Activated CD4-positive, alpha-beta memory T cell treated with anti-CD3 and anti-CD28 coated beads for 36 hours (primary cell): ENCODE measurements around the gene RNPEPL1. TPM values are rescaled to one million over a fixed set of nuclear protein-coding genes. Genes with fewer than 3 reads are reported as not detected.

Source experiments
- CTCF ChIA-PET: fragments of 350-600 bp; sonication (Branson Sonifier 250); formaldehyde crosslinking; loops from one replicate; lab custom pipeline; 2021; ENCODE audit warnings: antibody characterized with exemption, inconsistent platforms; lab: Charles Lee
- POLR2A ChIA-PET: fragments of 350-600 bp; sonication (Branson Sonifier 250); formaldehyde crosslinking; loops from one replicate; lab custom pipeline; 2021; ENCODE audit warnings: antibody characterized with exemption; lab: Charles Lee
- DNase-seq: peaks from one replicate; pipeline ENCODE4 v3.0.0-alpha.2; 2020
- H3K27ac Mint-ChIP-seq: one replicate; pipeline ENCODE4 v1.8.0; 2021; ENCODE audit warnings: mixed read lengths
- H3K27me3 Mint-ChIP-seq: one replicate; pipeline ENCODE4 v1.8.0; 2021; ENCODE audit warnings: mixed read lengths
- H3K36me3 Mint-ChIP-seq: one replicate; pipeline ENCODE4 v1.8.0; 2021; ENCODE audit warnings: mixed read lengths
- H3K4me1 Mint-ChIP-seq: one replicate; pipeline ENCODE4 v1.8.0; 2021; ENCODE audit warnings: low read depth, mixed read lengths
- H3K4me3 Mint-ChIP-seq: one replicate; pipeline ENCODE4 v1.8.0; 2021; ENCODE audit warnings: mild to moderate bottlenecking, mixed read lengths
- H3K9me3 Mint-ChIP-seq: one replicate; pipeline ENCODE4 v1.8.0; 2021; ENCODE audit warnings: mixed read lengths
- intact Hi-C: fragments of 100-400 bp; cut with micrococcal nuclease; formaldehyde crosslinking; loops from one replicate; pipeline ENCODE4 v1.15.1; 2023
- total RNA-seq, 2 experiments: library from RNA; stranded (reverse); gene quantifications; one replicate each; pipeline ENCODE4 v1.2.3, GENCODE V29; 2021

The RNPEPL1 gene
- total RNA-seq, 2 experiments from 2014 or later, result 55.2 to 56.0 TPM

DNA sequence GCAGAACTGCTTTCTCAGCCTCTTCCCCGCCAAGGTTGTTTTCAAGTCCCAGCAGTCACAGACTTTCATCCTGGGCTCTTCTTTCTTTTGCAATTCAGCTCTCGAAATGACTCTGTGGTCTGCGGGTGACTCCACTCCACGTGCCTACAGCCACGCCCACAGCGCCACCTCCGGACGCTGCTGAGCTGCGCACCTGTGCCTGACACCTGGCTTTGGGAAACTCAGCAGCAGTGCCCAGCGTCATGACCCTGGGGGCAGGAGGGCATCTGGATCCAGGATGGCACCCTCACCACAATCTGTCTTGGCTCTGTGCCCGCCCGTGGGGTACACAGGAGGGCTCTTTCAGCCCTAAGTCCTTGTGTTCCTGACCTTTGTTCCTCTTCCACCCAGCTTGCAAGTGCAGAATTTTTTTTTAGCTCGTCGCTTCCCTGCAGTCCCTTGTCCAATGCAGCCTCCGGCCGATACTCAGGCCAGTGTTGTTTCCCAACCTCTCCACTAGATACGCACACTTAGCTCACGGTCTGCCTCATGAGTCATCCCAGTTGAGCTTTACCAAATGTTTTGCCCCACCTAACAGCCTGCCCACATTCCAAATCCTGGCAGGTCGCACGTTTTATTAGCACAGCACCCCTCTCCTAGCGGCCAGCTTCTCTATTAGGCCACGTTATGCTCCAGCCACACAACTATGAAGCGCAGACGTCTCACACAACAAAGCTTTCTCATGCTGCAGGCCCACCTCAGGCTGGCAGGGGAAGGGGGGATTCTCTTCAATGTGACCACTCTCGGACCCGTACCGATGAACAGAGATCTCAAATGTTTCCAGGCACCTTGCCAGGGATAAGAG, 11.7 kb downstream of the RNPEPL1 start:
- Mint-ChIP-seq H3K27me3 (no peaks in the 10 kb centered on the region), H3K36me3 (peaks cover 13% of the 10 kb centered on the region), H3K4me3 (no peak overlapping the region), H3K9me3 (no peaks in the 10 kb centered on the region), H3K4me1 (peaks cover 39% of the 10 kb centered on the region), H3K27ac (peak overlapping the region; percentile 90)
- DNase-seq, result peak; percentile 91
- CTCF ChIA-PET, result interaction anchor here (0.8 to 3.4 kb wide), 12 partner anchors 8 to 763 kb away, joined by 3 to 58 read pairs (median 9); partner anchors contain the start of genes ANKMY1 and DUSP28
- POLR2A ChIA-PET, result interaction anchor here (1.1 to 1.6 kb wide), 6 partner anchors 9 to 26 kb away, joined by 4 to 26 read pairs (median 6); partner anchors contain the start of genes ANKMY1 and RNPEPL1
- intact Hi-C loops, result loop anchor here (1.0 kb wide), 3 partner anchors 11 to 19 kb away; no protein-coding TSS in a partner anchor

DNA sequence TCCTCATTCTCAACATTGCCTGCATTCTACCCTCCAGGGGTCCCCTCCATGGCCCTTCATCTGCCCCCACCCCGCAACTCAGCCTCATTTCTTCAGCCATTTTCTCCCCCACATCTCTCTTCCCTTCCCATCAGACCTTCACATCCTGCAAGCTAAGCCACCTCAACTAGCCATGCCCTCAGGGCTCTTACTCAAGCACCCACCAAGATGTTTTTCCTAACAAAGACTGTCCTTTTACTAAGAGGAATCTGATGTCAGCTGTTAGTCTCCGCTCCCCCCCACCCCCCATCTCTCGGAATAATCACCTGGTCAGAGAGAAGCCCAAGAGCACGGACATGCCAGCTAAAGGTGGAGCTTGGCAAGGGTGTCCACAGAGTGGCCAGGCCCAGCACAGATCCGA, 13.5 kb downstream of the RNPEPL1 start:
- Mint-ChIP-seq H3K4me3 (no peak overlapping the region), H3K27me3 (no peaks in the 10 kb centered on the region), H3K36me3 (peaks cover 15% of the 10 kb centered on the region), H3K27ac (no peak overlapping the region), H3K4me1 (peaks cover 41% of the 10 kb centered on the region), H3K9me3 (no peaks in the 10 kb centered on the region)
- CTCF ChIA-PET, result interaction anchor here (1.7 kb wide), 1 partner anchor 21 kb away, joined by 4 read pairs; no protein-coding TSS in a partner anchor
- POLR2A ChIA-PET, result no interaction called here
- no peak for DNase-seq
- intact Hi-C loops, result no loop called here

DNA sequence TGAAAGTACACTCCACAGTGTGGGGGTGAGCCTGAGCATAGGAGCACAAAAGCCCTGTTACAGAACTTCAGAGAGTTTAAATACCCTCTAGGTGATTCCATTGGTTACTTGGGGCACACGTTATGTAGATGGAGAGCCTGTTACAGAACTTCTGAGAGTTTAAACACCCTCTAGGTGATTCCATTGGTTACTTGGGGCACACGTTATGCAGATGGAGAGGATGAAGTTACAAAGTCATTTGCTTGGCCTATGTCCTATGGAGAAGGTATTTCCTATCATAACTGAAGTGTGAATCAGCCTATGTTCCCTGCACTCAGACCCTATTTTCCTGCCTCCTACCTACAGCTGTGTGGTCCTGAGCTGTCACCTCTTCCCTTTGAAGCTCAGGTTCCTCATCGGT, 14.5 kb downstream of the RNPEPL1 start:
- Mint-ChIP-seq H3K9me3 (no peaks in the 10 kb centered on the region), H3K36me3 (peaks cover 14% of the 10 kb centered on the region), H3K27ac (no peak overlapping the region), H3K27me3 (no peaks in the 10 kb centered on the region), H3K4me1 (peaks cover 48% of the 10 kb centered on the region), H3K4me3 (no peak overlapping the region)
- intact Hi-C loops, result no loop called here
- no peak for DNase-seq
- ChIA-PET CTCF (interaction anchor here (1.7 kb wide), 1 partner anchor 22 kb away, joined by 4 read pairs; no protein-coding TSS in a partner anchor), POLR2A (no interaction called here)

DNA sequence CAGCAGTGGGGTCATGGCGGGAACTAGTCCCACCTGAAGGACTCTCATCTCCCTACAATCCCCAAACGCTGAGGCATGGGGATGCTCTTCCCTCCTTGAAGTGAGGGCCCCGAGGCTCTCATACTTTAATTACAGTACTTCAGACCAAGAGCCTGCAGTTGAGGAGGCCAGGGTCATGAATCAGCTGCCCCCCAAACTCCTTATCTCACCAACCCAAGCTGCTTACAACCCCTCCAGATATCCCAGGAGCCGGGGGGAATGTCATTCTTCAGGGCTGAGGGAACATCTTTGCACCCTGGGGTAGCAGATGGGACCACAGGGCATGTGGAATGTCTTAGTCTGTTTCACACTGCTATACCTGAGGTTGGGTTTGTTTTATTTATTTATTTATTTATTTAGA, 15.5 kb downstream of the RNPEPL1 start:
- POLR2A ChIA-PET, result no interaction called here
- peaks cover 54% of the 10 kb centered on the region for H3K4me1 Mint-ChIP-seq

DNA sequence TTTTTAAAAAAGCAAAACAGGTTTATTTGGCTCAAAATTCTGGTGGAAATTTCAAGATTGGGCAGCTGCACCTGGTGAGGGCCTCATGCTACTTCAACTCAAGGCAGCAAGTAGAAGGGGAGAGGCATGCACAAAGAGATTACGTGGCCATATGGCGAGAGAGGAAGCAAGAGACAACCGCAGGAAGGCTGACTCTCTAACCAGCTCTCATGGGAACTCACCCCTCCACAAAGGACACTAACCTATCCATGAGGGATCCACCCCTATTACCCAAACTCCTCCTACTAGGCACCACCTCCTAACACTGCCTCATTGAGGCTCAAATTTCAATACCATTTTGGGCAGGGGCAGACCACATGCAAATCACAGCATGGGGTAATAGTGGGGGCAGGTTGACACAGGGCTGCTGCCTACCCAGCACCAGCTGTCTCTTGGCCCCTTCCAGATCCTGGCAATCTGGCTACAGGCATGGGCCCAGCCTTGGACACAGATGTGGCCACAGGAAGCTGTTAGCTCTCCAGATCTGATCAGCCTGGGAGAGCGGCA, 16.3 kb downstream of the RNPEPL1 start:
- H3K4me3 Mint-ChIP-seq, result peak overlapping the region; percentile 98
- ChIA-PET CTCF (interaction anchor here (0.6 to 5.8 kb wide), 3 partner anchors 19 to 70 kb away, joined by 3 to 89 read pairs (median 4); no protein-coding TSS in a partner anchor), POLR2A (interaction anchor here (1.0 to 4.1 kb wide), 3 partner anchors 11 to 23 kb away, joined by 3 to 34 read pairs (median 4); partner anchors contain the start of gene DUSP28)
- peak overlapping the region; percentile 28 for H3K27ac Mint-ChIP-seq
- intact Hi-C loops, result loop anchor here (5.0 kb wide), 1 partner anchor 43 kb away; the partner anchor contains the start of gene GPR35
- peaks cover 50% of the 10 kb centered on the region for H3K4me1 Mint-ChIP-seq
- no peak for DNase-seq
- peaks cover 13% of the 10 kb centered on the region for H3K36me3 Mint-ChIP-seq
- H3K9me3 Mint-ChIP-seq, result no peaks in the 10 kb centered on the region
- H3K27me3 Mint-ChIP-seq, result no peaks in the 10 kb centered on the region

More for the DNA sequence above, 15.5 kb downstream of the RNPEPL1 start:
- Mint-ChIP-seq H3K27me3 (no peaks in the 10 kb centered on the region), H3K9me3 (no peaks in the 10 kb centered on the region), H3K4me3 (no peak overlapping the region), H3K36me3 (peaks cover 14% of the 10 kb centered on the region), H3K27ac (no peak overlapping the region)
- intact Hi-C loops, result no loop called here
- DNase-seq, result no peak
- CTCF ChIA-PET, result interaction anchor here (5.8 kb wide), 1 partner anchor 18 kb away, joined by 89 read pairs; no protein-coding TSS in a partner anchor

DNA sequence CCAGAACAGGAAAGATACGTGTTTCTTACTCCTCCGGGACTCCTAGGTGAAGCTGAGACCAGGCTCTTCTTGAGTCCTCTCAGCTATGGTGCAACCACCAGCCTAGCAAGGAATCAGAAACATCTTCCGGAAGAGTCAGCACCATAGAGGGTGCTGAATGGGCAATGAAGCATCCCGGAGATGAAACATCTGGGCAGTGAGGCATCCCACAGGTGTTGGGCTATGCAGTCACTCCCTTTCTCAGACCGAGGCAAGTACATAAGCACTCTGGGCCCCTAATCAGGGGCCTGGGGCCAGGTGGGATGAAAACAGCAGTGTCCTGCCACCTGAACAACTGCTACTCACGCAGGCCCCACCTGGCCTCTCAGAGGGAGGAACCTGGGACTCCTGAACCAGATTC, 16.8 kb downstream of the RNPEPL1 start:
- H3K27ac Mint-ChIP-seq, result peak overlapping the region; percentile 28
- no peak for DNase-seq
- H3K4me1 Mint-ChIP-seq, result peaks cover 45% of the 10 kb centered on the region
- H3K36me3 Mint-ChIP-seq, result peaks cover 8% of the 10 kb centered on the region
- intact Hi-C loops, result loop anchor here (5.0 kb wide), 1 partner anchor 42 kb away; the partner anchor contains the start of gene GPR35
- ChIA-PET POLR2A (interaction anchor here (1.0 to 4.1 kb wide), 6 partner anchors 12 to 36 kb away, joined by 3 to 57 read pairs (median 12); partner anchors contain the start of genes DUSP28 and RNPEPL1), CTCF (interaction anchor here (0.6 to 5.8 kb wide), 3 partner anchors 20 to 71 kb away, joined by 3 to 89 read pairs (median 4); no protein-coding TSS in a partner anchor)
- H3K9me3 Mint-ChIP-seq, result no peaks in the 10 kb centered on the region
- H3K27me3 Mint-ChIP-seq, result no peaks in the 10 kb centered on the region
- peak overlapping the region; percentile 98 for H3K4me3 Mint-ChIP-seq

DNA sequence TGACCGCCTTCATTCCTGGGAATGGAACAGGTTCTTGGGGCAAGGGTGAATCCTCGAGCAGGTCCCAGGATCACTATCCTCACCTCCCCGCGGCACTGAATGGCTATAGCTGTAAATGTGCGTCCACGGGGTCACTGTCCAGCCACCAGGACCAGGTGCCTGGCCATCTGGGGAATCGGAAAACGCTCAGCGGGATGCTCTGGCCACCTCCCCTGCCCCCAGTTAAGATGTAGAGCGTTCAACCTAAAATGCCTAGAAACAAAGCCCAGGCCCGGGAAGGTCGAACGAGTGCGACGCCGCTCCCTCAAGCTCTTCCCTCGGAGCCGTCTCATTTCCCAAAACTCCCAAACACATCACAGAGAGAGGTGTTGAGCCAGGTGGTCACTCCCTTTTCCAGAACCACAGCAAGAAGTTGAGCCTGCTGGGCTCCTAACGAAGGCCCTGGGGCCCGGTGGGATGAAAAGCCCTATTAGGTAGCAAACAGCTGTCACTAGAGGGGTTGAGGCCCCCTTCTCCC, 17.5 kb downstream of the RNPEPL1 start:
- Mint-ChIP-seq H3K36me3 (peaks cover 6% of the 10 kb centered on the region), H3K9me3 (no peaks in the 10 kb centered on the region), H3K27ac (peak overlapping the region; percentile 86), H3K4me1 (peaks cover 39% of the 10 kb centered on the region), H3K4me3 (peak overlapping the region; percentile 98), H3K27me3 (no peaks in the 10 kb centered on the region)
- POLR2A ChIA-PET, result interaction anchor here (1.2 to 4.1 kb wide), 7 partner anchors 8 to 72 kb away, joined by 5 to 57 read pairs (median 10); partner anchors contain the start of genes DUSP28, GPR35 and RNPEPL1
- CTCF ChIA-PET, result interaction anchor here (0.9 to 5.8 kb wide), 6 partner anchors 17 to 72 kb away, joined by 3 to 89 read pairs (median 15); partner anchors contain the start of gene RNPEPL1
- no peak for DNase-seq
- intact Hi-C loops, result loop anchor here (1.0 to 5.0 kb wide), 4 partner anchors 20 to 71 kb away; partner anchors contain the start of gene GPR35

DNA sequence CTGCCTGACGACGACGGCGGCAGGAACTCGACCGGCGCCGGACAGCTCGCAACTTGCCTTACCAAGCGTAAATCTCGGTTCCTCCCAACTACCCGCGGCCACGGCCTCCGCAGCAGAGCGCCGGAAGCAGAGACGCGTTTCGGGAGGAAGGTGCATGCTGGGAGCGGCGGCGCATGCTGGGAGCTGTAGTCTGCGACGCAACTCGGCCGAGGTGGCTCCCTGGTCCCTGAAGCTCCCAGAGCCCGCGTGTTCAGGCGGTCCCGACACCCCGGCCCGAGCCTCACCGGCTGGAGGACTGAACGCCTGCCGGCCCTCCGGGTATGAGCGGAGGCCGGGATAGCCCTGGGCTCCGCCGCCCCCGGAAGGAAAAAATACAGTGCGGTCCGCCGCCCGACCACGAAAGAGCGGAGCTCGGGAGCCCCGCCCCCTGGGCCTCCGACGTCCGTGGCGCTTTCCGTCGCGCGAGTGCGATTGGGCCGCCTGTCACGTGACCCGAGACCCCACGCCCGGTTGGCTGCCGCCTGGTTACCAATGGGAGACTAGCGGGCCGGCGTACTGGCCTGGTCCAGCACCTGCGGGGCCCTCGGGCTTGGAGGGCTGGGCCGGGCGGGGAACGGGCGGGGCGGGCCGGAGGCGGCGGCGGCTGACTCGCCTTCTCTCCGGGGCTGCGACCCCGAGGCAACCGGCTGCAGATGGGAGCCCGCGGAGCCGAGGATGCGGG, 18.1 kb downstream of the RNPEPL1 start, which contains the start of gene CAPN10:
Gene CAPN10 (plus strand): TSS at position 537 of the 721 bp plus-strand sequence. CDS start 178 bp downstream, at position 715.
- peaks cover 4% of the 10 kb centered on the region for H3K36me3 Mint-ChIP-seq
- CTCF ChIA-PET, result interaction anchor here (0.6 to 5.8 kb wide), 8 partner anchors 17 to 248 kb away, joined by 3 to 89 read pairs (median 10); partner anchors contain the start of gene RNPEPL1

DNA sequence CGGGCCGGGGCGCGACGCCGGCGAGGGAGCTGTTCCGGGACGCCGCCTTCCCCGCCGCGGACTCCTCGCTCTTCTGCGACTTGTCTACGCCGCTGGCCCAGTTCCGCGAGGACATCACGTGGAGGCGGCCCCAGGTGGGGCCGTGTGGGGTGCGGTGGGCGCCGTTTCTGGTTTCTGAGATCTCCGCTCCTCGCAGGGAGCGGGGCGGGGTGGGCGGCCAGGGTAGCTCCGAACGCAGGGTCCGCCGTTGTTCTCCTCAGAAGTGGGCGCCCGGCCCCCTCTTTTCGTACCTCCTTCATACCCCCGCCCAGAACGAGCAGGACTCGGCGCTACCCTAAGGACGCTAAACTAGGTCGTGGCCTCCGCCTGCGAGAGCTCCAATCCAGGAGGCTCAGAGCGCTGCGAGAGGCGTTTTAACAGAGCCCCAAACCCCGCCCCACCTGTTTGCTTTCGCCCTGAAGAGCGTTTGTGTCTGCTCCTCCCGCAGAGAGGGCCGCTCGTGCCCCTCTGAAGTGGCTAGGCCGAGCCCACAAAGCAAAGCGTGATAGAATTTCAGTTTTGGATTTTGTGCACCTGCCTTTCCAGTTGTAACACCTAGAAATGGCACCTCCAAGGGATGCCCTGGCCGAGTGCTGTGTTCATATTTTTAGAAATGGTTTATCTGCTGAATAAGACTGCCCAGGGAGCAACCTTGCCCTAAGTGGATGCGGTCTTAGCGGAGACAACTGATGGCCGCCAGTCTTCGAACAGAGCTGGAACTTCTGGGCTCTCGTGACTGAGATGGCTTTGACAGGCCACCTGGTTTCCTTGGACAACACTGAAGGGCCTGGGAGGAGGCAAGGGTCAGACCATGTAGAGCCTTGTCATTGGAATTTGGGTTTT, 18.9 kb downstream of the RNPEPL1 start:
- peak overlapping the region; percentile 75 for H3K27ac Mint-ChIP-seq
- H3K27me3 Mint-ChIP-seq, result no peaks in the 10 kb centered on the region
- H3K36me3 Mint-ChIP-seq, result peaks cover 3% of the 10 kb centered on the region
- DNase-seq, result peak; percentile 71
- CTCF ChIA-PET, result interaction anchor here (0.6 to 5.8 kb wide), 13 partner anchors 7 to 247 kb away, joined by 3 to 89 read pairs (median 7); partner anchors contain the start of genes KIF1A and RNPEPL1
- intact Hi-C loops, result loop anchor here (1.0 to 5.0 kb wide), 4 partner anchors 22 to 72 kb away; partner anchors contain the start of gene GPR35
- no peaks in the 10 kb centered on the region for H3K9me3 Mint-ChIP-seq
- POLR2A ChIA-PET, result interaction anchor here (1.2 to 4.1 kb wide), 9 partner anchors 10 to 117 kb away, joined by 3 to 57 read pairs (median 7); partner anchors contain the start of genes DUSP28, GPR35 and RNPEPL1
- peaks cover 39% of the 10 kb centered on the region for H3K4me1 Mint-ChIP-seq
- H3K4me3 Mint-ChIP-seq, result peak overlapping the region; percentile 89

More for the DNA sequence above, 18.1 kb downstream of the RNPEPL1 start, which contains the start of gene CAPN10:
- intact Hi-C loops, result loop anchor here (1.0 to 5.0 kb wide), 4 partner anchors 21 to 72 kb away; partner anchors contain the start of gene GPR35
- Mint-ChIP-seq H3K4me1 (peaks cover 39% of the 10 kb centered on the region), H3K27me3 (no peaks in the 10 kb centered on the region), H3K9me3 (no peaks in the 10 kb centered on the region), H3K4me3 (peak within 1 kb of the TSS; percentile 98), H3K27ac (peak within 1 kb of the TSS; percentile 86)
- peak; percentile 98 for DNase-seq
- POLR2A ChIA-PET, result interaction anchor here (1.2 to 4.1 kb wide), 9 partner anchors 9 to 118 kb away, joined by 3 to 57 read pairs (median 7); partner anchors contain the start of genes DUSP28, GPR35 and RNPEPL1
